Renal pelvis (tissue), 12 donors: ENCODE results near the gene FKBP8. TPM values are rescaled to one million over a fixed set of nuclear protein-coding genes. Genes with fewer than 3 reads are reported as not detected.
"Not testable (repeated sequence)": the region's sequence is repeated elsewhere in the genome, so short reads cannot be mapped to it uniquely, and the experiment has no call there.

Source experiments
- DNase-seq: peaks from one replicate; pipeline ENCODE4 v3.0.0-alpha.2; 2013
- long read RNA-seq, 16 experiments: transcript quantifications; one replicate each; lab custom pipeline, GENCODE V29; 2026
- polyA plus RNA-seq, 3 donors: library from polyadenylated mRNA; unstranded; fragments of 120-200 nt; gene quantifications; one replicate each; pipeline ENCODE4 v1.2.1, GENCODE V29; 2013; ENCODE audit not compliant: insufficient read length in 3 of 3

The FKBP8 gene
- 100 to 1,000 TPM; 178 to 222 (median 219) TPM for polyA plus RNA-seq
- long read RNA-seq, donor 1, transcript FKBP8-213 (9 exons, 1,849 nt): major isoform, 40 of 177 reads
- long read RNA-seq, donor 1, transcript FKBP8-209 (9 exons, 1,781 nt): minor isoform, 30 of 177 reads
- long read RNA-seq, donor 1, transcript FKBP8-201 (9 exons, 1,710 nt): minor isoform, 22 of 177 reads
- long read RNA-seq, donor 1, partial matches to known transcripts: 68 of 177 reads
- long read RNA-seq, donor 1, other reads (novel, unspliced or antisense): 15 of 177 reads
- long read RNA-seq, donor 2, transcript FKBP8-201 (9 exons, 1,710 nt): minor isoform, 18 of 172 reads
- long read RNA-seq, donor 2, transcript FKBP8-213 (9 exons, 1,849 nt): major isoform, 68 of 172 reads
- long read RNA-seq, donor 2, transcript FKBP8-209 (9 exons, 1,781 nt): minor isoform, 30 of 172 reads
- long read RNA-seq, donor 2, partial matches to known transcripts: 37 of 172 reads
- long read RNA-seq, donor 2, other reads (novel, unspliced or antisense): 17 of 172 reads
- long read RNA-seq, donor 3, transcript FKBP8-201 (9 exons, 1,710 nt): minor isoform, 10 of 1,637 reads
- long read RNA-seq, donor 3, transcript FKBP8-213 (9 exons, 1,849 nt): major isoform, 44 of 1,637 reads
- long read RNA-seq, donor 3, transcript FKBP8-209 (9 exons, 1,781 nt): minor isoform, 21 of 1,637 reads
- long read RNA-seq, donor 3, partial matches to known transcripts: 572 of 1,637 reads
- long read RNA-seq, donor 3, other reads (novel, unspliced or antisense): 986 of 1,637 reads
- long read RNA-seq, donor 4, transcript FKBP8-201 (9 exons, 1,710 nt): minor isoform, 21 of 127 reads
- long read RNA-seq, donor 4, transcript FKBP8-213 (9 exons, 1,849 nt): major isoform, 38 of 127 reads
- long read RNA-seq, donor 4, transcript FKBP8-209 (9 exons, 1,781 nt): minor isoform, 13 of 127 reads
- long read RNA-seq, donor 4, partial matches to known transcripts: 42 of 127 reads
- long read RNA-seq, donor 4, other reads (novel, unspliced or antisense): 11 of 127 reads
- long read RNA-seq, donor 5, transcript FKBP8-213 (9 exons, 1,849 nt): major isoform, 26 of 107 reads
- long read RNA-seq, donor 5, transcript FKBP8-209 (9 exons, 1,781 nt): minor isoform, 20 of 107 reads
- long read RNA-seq, donor 5, transcript FKBP8-201 (9 exons, 1,710 nt): minor isoform, 20 of 107 reads
- long read RNA-seq, donor 5, partial matches to known transcripts: 32 of 107 reads
- long read RNA-seq, donor 5, other reads (novel, unspliced or antisense): 9 of 107 reads
- long read RNA-seq, donor 6, transcript FKBP8-209 (9 exons, 1,781 nt): minor isoform, 31 of 172 reads
- long read RNA-seq, donor 6, transcript FKBP8-201 (9 exons, 1,710 nt): minor isoform, 25 of 172 reads
- long read RNA-seq, donor 6, transcript FKBP8-213 (9 exons, 1,849 nt): major isoform, 46 of 172 reads
- long read RNA-seq, donor 6, partial matches to known transcripts: 51 of 172 reads
- long read RNA-seq, donor 6, other reads (novel, unspliced or antisense): 16 of 172 reads
- long read RNA-seq, donor 7, transcript FKBP8-209 (9 exons, 1,781 nt): minor isoform, 32 of 218 reads
- long read RNA-seq, donor 7, transcript FKBP8-213 (9 exons, 1,849 nt): major isoform, 39 of 218 reads
- long read RNA-seq, donor 7, transcript FKBP8-201 (9 exons, 1,710 nt): minor isoform, 25 of 218 reads
- long read RNA-seq, donor 7, partial matches to known transcripts: 106 of 218 reads
- long read RNA-seq, donor 7, other reads (novel, unspliced or antisense): 14 of 218 reads
- long read RNA-seq, donor 8, transcript FKBP8-201 (9 exons, 1,710 nt): minor isoform, 17 of 105 reads
- long read RNA-seq, donor 8, transcript FKBP8-213 (9 exons, 1,849 nt): major isoform, 27 of 105 reads
- long read RNA-seq, donor 8, transcript FKBP8-209 (9 exons, 1,781 nt): minor isoform, 10 of 105 reads
- long read RNA-seq, donor 8, partial matches to known transcripts: 24 of 105 reads
- long read RNA-seq, donor 8, other reads (novel, unspliced or antisense): 26 of 105 reads
- long read RNA-seq, donor 9, transcript FKBP8-209 (9 exons, 1,781 nt): minor isoform, 37 of 223 reads
- long read RNA-seq, donor 9, transcript FKBP8-201 (9 exons, 1,710 nt): minor isoform, 28 of 223 reads
- long read RNA-seq, donor 9, transcript FKBP8-213 (9 exons, 1,849 nt): major isoform, 53 of 223 reads
- long read RNA-seq, donor 9, partial matches to known transcripts: 87 of 223 reads
- long read RNA-seq, donor 9, other reads (novel, unspliced or antisense): 14 of 223 reads
- long read RNA-seq, donor 10, transcript FKBP8-209 (9 exons, 1,781 nt): minor isoform, 21 of 146 reads
- long read RNA-seq, donor 10, transcript FKBP8-201 (9 exons, 1,710 nt): minor isoform, 7 of 146 reads
- long read RNA-seq, donor 10, transcript FKBP8-213 (9 exons, 1,849 nt): major isoform, 43 of 146 reads
- long read RNA-seq, donor 10, partial matches to known transcripts: 60 of 146 reads
- long read RNA-seq, donor 10, other reads (novel, unspliced or antisense): 12 of 146 reads
- long read RNA-seq, donor 11, transcript FKBP8-201 (9 exons, 1,710 nt): minor isoform, 23 of 117 reads
- long read RNA-seq, donor 11, transcript FKBP8-209 (9 exons, 1,781 nt): minor isoform, 20 of 117 reads
- long read RNA-seq, donor 11, transcript FKBP8-213 (9 exons, 1,849 nt): major isoform, 42 of 117 reads
- long read RNA-seq, donor 11, partial matches to known transcripts: 30 of 117 reads
- long read RNA-seq, donor 11, other reads (novel, unspliced or antisense): 0 of 117 reads
- long read RNA-seq, donor 12, transcript FKBP8-201 (9 exons, 1,710 nt): minor isoform, 23 of 194 reads
- long read RNA-seq, donor 12, transcript FKBP8-213 (9 exons, 1,849 nt): major isoform, 49 of 194 reads
- long read RNA-seq, donor 12, transcript FKBP8-209 (9 exons, 1,781 nt): minor isoform, 33 of 194 reads
- long read RNA-seq, donor 12, partial matches to known transcripts: 78 of 194 reads
- long read RNA-seq, donor 12, other reads (novel, unspliced or antisense): 8 of 194 reads
- long read RNA-seq, donor 13, transcript FKBP8-209 (9 exons, 1,781 nt): minor isoform, 8 of 36 reads
- long read RNA-seq, donor 13, transcript FKBP8-201 (9 exons, 1,710 nt): minor isoform, 7 of 36 reads
- long read RNA-seq, donor 13, transcript FKBP8-213 (9 exons, 1,849 nt): major isoform, 12 of 36 reads
- long read RNA-seq, donor 13, partial matches to known transcripts: 8 of 36 reads
- long read RNA-seq, donor 13, other reads (novel, unspliced or antisense): 0 of 36 reads
- long read RNA-seq, donor 14: 0 reads
- long read RNA-seq, donor 15: 0 reads
- long read RNA-seq, donor 16, transcript FKBP8-201 (9 exons, 1,710 nt): minor isoform, 23 of 178 reads
- long read RNA-seq, donor 16, transcript FKBP8-213 (9 exons, 1,849 nt): major isoform, 58 of 178 reads
- long read RNA-seq, donor 16, transcript FKBP8-209 (9 exons, 1,781 nt): minor isoform, 26 of 178 reads
- long read RNA-seq, donor 16, partial matches to known transcripts: 60 of 178 reads
- long read RNA-seq, donor 16, other reads (novel, unspliced or antisense): 10 of 178 reads

DNA sequence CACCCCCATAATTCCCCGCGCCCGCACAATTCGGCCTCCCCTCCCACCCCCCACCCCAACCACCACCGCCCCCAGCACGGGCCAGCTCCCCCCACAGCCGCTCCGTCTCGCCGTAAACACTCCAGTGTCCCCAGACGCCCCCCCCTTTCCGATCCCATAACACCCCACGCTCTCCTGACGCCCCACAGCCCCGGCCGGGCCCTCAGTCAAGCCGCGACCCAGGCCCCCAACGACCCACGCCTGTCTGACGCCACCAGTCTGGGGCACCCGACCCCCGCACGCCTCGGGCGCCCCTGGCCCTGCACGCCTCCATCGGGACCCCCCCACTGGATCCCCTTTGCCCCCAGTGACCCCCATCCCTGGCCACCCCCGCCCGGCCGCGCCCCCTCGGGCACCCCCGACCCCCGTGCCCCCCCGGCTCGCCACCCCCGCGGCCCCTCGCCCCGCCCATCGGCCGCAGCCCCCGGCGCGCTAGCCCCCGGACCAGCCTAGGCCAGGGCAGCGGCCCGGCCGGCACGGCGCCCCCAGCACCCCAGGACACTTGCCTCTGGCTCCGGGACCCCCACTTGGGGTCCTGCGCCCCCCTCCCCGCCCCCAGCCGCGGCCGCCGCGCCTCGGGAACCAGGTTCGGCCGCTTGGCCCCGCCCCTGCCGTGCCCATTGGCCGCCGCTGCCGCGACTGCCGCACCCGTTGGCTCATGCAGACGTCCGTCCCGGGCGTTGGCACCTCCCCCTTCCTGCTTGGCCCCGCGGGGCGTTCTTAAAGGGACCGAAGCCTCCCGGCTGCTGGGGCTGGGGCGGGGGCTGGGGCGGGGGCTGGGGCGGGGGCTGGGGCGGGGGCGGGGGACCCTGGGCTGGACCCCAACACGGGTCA is at the start of gene FKBP8:
FKBP8 (minus strand) TSS at position 633 of the 873 bp plus-strand sequence. CDS start 1,603 bp downstream, outside the sequence.
- DNase-seq: peak; percentile 89

DNA sequence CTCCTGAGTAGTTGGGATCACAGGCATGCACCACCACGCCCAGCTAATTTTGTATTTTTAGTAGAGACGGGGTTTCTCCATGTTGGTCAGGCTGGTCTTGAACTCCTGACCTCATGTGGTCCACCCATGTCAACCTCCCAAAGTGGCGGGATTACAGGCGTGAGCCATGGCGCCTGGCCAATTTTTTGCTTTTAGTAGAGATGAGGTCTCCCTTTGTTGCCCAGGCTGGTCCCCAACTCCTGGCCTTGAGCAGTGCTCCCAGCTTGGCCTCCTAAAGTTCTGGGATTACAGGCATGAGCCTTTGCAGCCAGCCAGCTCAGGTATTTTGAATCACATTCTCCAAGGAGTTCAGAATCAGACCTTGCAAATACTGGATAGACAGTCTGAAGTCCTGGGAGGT is 49.4 kb upstream of the FKBP8 start:
- not testable (repeated sequence) for DNase-seq

DNA sequence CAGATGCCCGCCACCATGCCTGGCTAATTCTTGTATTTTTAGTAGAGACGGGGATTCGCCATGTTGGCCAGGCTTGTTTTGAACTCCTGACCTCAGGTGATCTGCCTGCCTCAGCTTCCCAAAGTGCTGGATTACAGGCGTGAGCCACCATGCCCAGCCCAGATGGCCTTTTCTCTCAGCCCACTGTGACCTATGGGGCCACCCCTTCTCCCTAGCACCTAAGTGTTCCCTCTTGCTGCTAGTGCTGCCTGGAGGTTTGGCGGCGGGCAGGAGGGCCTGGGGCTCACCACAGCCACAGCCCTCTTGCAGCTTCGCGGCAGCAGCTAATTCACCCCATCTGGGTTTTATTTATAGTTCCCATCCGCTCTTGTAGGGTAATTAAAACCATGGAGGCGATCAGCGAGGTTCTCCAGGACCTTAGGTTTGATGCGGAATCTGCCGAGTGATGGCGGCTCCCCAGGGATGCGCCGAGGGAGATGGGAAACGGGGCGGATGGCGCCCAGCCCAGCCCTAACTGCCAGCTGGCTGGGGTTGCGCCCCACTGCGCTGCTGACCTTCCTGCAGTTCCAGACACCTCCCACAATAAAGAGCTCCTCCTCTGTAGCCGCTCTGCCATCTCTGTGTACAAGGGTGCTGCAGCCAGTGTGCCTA is 48.5 kb upstream of the FKBP8 start:
- DNase-seq: no peak

DNA sequence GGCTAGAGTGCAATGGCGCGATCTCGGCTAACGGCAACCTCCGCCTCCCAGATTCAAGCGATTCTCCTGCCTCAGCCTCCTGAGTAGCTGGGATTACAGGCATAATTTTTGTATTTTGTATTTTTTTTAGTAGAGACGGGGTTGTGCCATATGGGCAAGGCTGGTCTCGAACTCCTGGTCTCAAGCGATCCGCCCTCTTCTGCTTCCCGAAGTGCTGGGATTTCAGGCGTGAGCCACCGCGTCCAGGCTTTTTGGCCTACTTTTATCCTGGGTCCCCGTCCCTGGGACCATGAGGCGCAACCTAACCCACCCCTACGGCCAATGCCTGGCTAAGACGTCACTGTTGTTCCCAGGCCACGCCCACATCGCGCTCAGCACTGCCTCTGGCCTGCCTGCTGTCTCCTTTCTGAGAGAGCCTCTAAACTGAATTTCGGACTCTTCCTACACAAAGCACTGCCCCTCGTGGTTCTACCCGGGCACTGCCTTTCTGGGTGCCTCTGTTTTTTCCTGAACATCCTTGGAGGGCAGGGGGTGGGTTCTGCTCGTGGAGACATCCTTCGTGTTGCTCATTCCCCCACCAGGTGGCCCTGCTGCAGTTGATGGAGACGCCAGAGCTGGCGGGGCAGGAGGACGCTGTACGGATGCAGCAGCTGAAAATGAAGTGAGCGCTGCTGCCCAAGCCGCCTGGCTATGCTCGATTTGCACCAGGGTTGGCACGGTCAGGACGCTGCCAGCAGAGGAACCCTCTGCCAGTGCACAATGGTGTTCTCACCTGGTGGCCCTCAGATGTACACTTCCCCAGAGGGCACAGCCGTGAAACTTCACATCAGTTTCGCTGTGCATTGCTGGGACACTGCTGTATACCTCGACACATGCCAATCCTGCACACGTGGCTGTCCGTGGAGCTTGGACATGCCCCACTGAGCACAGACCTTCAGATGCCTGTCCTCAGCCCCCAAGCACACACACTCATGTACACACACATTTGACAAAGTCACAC is 47.2 kb upstream of the FKBP8 start:
- DNase-seq: peak; percentile 87

DNA sequence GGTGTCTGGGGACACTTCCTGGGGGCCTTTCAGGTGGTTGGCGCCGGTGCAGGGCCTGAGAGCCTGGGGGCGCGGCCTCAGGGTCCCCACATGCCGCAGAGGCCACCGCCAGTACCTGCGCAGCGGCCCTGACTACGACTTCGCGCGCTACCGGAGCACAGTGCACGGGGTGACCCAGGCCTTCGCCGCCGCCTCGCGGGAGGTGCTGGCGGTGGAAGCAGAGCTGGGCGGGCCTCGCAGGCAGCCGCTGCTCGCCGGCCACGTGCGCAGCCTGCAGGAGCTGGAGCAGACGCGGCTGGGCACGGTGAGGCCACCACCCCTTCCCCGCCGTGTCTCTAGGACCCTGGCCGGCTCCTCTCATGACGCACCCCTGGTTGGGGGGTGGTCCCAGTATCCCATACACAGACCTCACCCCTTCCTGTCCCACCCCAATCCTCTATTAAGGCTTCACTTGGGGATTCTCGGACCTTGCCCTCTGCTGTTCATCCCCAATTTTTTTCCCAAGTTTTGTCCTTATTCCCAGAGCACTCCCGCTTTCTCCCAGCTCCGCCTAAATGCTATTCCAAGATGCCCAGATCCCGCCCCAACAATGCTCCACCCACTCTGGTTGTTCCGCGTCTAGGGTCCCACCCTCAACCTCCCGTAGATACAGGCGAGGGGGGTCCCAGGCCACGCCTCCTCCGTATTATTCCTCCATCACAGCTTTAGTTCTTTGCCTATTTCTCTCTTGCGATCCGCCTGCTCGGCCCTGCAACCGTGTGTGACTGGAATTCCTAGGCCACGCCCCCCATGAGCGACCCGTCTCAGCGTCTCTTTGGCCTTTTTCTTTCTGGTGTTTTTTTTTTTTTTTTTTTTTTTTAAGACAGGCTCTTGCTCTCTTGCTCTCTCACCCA is 46.3 kb upstream of the FKBP8 start:
- peak; percentile 68 for DNase-seq

DNA sequence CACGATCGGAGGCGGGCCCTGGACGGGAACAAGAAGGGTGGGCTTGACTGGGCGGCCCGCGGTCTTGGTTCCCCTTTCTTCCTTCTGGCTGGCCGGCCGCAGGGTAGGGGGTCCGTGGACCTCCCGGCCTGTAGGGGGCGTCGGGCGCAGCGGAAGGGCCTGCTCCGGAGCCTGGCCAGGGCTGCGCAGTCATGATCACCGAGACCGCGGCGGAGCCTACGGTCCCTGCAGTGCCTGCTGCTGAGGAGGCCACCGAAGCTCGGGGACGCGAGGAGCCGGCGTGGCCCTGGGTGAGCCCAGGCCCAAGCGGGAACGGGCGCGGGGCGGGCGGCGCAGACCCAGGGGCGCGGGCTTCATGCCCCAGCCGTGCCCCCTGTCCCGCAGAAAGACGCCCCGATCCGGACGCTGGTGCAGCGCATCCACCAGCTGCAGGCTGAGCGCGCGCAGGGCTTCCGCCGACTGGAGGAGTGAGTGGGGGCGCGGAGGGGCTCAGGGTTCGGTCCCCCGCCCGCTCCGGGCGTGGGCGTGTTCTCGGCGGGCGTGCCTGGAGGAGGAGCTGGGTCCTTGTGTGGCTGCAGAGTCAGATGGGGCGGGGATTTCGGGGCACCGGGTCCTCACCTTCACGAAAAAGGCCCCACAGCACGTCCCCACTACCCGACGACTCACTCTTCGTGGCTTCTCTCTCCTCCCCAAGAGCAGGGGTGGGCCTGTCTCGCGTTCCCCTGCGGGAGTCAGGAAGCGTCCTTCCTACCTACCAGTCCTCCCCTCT is 45.4 kb upstream of the FKBP8 start, which contains the start of gene REX1BD:
REX1BD (plus strand) TSS at position 188 of the 769 bp plus-strand sequence; CDS start at position 192, 4 bp downstream.
- peak; percentile 86 for DNase-seq

DNA sequence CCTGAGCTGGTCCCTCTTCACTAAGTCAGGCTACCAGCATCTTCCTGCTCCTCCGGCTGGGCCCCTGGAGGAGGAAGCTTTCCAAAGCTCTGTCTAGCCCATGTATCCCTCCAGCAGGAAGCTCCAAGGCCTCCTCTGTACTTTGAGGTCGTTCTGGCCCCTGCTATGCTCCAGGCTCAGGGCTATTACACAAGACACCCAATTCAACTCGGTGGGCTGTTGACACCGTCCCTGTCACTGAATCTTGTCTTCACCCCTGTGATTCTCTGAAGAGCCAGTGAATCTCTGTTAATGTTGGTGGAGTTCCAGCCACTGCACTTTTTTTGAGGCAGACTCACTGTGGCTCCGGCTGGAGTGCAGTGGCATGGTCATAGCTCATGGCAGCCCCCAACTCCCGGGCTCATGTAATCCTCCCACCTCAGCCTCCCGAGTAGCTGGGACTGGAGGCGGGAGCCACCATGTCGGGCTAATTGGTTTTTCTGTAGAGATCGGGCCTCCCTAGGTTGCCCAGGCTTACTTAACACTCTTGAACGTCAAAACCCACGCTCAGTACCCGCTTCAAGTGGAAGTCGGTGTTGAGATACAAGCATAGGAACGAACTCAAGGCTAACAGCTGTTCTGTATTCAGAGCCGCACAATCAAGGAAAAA is 44.7 kb upstream of the FKBP8 start:
- DNase-seq: no peak

DNA sequence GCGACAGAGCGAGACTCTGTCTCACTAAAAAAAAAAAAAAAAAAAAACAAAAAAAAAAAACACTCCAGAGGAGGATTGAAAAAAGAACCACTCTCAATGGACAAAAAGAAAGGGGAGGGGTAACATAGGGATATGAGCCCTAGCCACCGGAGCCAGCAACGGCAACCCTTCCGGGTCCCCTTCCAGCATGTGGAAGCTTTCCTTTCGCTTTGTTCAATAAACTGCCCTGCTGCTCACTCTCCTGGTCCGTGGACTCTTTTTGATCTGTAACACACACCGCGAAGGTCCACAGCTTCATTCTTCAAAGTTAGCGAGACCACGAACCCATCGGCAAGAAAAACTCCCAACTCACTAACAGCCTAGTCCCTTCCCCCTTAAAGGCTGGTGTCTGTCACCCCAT is 44.2 kb upstream of the FKBP8 start:
- DNase-seq: no peak

DNA sequence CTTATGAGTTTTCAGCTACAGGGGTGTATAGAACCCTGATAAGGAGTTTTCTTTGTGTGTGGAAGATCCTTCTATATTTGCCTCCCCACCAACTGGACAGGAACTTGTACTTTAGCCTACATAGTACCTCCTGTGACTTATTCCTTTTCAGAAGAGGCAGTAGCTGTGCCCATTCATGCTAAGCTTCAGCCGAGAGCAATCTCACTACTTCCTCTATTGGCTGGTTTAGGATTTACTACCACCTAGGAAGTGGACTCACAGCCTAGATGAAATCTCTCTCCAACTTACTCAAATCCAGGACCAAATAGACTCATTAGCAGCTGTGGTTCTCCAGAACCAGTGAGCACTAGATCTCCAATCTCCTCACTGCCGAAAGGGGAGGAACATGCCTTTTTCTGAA is 42.9 kb upstream of the FKBP8 start:
- DNase-seq: no peak

DNA sequence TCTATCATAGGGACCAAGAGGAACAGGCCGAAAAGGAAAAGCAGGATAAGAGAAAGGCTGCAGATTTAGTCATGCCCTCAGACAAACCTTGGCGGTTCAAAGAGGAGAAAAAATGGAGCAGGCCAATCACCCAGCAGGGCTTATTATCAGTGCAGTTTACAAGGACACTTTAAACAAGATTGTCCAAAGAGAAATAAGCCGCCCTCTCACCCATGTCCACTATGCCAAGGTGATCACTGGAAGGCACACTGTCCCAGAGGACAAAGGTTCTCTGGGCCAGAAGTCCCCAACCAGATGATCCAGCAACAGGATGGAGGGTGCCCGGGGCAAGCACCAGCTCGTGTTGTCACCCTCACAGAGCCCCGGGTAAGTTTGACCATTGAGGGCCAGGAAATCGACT is 36.9 kb upstream of the FKBP8 start:
- no peak for DNase-seq

DNA sequence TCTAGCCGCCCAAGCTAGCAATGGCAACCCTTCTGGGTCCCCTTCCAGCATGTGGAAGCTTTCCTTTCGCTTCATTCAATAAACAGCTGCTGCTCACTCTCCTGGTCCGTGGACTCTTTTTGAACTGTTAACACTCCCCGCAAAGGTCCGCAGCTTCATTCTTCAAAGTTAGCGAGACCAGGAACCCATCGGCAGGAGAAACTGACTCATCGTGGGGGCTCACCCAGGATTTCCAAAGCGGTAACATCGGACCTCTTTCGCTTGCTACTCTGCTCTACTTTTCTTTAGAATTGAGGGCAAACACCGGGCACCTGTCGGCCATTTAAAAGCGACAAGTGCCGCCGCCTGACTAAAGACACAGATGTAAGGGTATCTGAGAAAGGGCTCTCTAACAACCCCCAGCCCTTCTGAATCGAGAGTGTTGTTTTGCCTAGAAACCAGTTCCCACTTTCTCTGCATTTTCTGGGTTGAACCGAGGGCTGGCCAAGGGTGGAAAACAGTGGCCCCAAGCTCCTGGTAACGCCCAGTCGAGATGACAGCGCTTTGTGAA is 34.1 kb upstream of the FKBP8 start:
- no peak for DNase-seq
